DOHH2 (cell line): Measurements from ENCODE around the gene GBA3.

Source experiments
- H3F3A ChIP-seq: fragments of 200-600 bp; sonication (generic), shearing (Covaris generic); 2 replicates; pipeline ENCODE4 v1.6.0; 2016; ENCODE audit warnings: antibody characterized with exemption, mild to moderate bottlenecking; ENCODE audit not compliant: control insufficient read depth, insufficient read depth
- H3K27ac ChIP-seq: fragments of 200-600 bp; sonication (generic); 2 replicates; pipeline ENCODE4 v1.5.1; 2014; ENCODE audit warnings: low read depth, mild to moderate bottlenecking, low read length, moderate library complexity
- H3K27me3 ChIP-seq: fragments of 200-600 bp; sonication (generic); 2 replicates; pipeline ENCODE4 v1.6.1; 2014; ENCODE audit warnings: mild to moderate bottlenecking, low read length, mixed read lengths; ENCODE audit not compliant: control insufficient read depth
- H3K36me3 ChIP-seq: fragments of 200-600 bp; sonication (generic); 2 replicates; pipeline ENCODE4 v1.6.1; 2014; ENCODE audit warnings: mild to moderate bottlenecking, low read length, moderate library complexity, mixed read lengths; ENCODE audit not compliant: control insufficient read depth
- H3K4me1 ChIP-seq: fragments of 200-600 bp; sonication (generic); 2 replicates; pipeline ENCODE4 v1.6.1; 2014; ENCODE audit warnings: mild to moderate bottlenecking, low read length, mixed read lengths; ENCODE audit not compliant: control insufficient read depth
- H3K4me2 ChIP-seq: fragments of 200-600 bp; sonication (generic); 2 replicates; pipeline ENCODE4 v1.6.0; 2014; ENCODE audit warnings: mild to moderate bottlenecking, low read length, moderate library complexity
- H3K4me3 ChIP-seq: fragments of 200-600 bp; sonication (generic); 2 replicates; pipeline ENCODE4 v1.5.1; 2014; ENCODE audit warnings: mild to moderate bottlenecking, low read length, mixed read lengths
- H3K79me2 ChIP-seq: fragments of 200-600 bp; sonication (generic); 2 replicates; pipeline ENCODE4 v1.6.1; 2014; ENCODE audit warnings: mild to moderate bottlenecking, low read length, mixed read lengths; ENCODE audit not compliant: control insufficient read depth
- H3K9me2 ChIP-seq: fragments of 200-600 bp; sonication (generic); replicated peaks from 2 replicates; pipeline ENCODE4 v1.6.1; 2014; ENCODE audit warnings: mild to moderate bottlenecking, low read length, mixed read lengths; ENCODE audit not compliant: control insufficient read depth
- H3K9me3 ChIP-seq: fragments of 200-600 bp; sonication (generic); 2 replicates; pipeline ENCODE4 v1.6.1; 2014; ENCODE audit warnings: antibody characterized with exemption, low read length, mixed read lengths; ENCODE audit not compliant: control insufficient read depth, insufficient read depth
- H4K20me1 ChIP-seq: fragments of 200-600 bp; sonication (generic); 2 replicates; pipeline ENCODE4 v1.6.0; 2014; ENCODE audit warnings: low read depth, mild to moderate bottlenecking, antibody characterized with exemption, low read length, moderate library complexity; ENCODE audit not compliant: control insufficient read depth, insufficient read depth
- CTCF ChIP-seq: fragments of 200-600 bp; sonication (generic); IDR thresholded peaks from one replicate; pipeline ENCODE4 v1.5.1; 2014; ENCODE audit warnings: antibody characterized with exemption, mild to moderate bottlenecking, low read depth, low read length; ENCODE audit not compliant: poor library complexity, severe bottlenecking
- EZH2phosphoT487 ChIP-seq: fragments of 200-600 bp; sonication (generic); IDR thresholded peaks from 2 replicates; pipeline ENCODE4 v1.6.1; 2017; ENCODE audit warnings: borderline replicate concordance, mild to moderate bottlenecking, antibody characterized with exemption, low read length, moderate library complexity, mixed read lengths

The GBA3 gene

GRCh38 chr4:22692736-22693135, at the start of gene GBA3:
Gene GBA3 (plus strand): TSS chr4:22692937.
- Histone ChIP-seq H3K4me2 (no peak within 1 kb of the TSS), H3K79me2 (no peaks in the 10 kb centered on the region), H3K4me3 (no peak within 1 kb of the TSS), H3K27ac (no peak within 1 kb of the TSS), H3F3A (no peaks in the 10 kb centered on the region), H3K4me1 (no peaks in the 10 kb centered on the region), H3K36me3 (no peaks in the 10 kb centered on the region), H3K9me2 (no peaks in the 10 kb centered on the region), H4K20me1 (no peaks in the 10 kb centered on the region), H3K9me3 (no peaks in the 10 kb centered on the region), H3K27me3 (no peaks in the 10 kb centered on the region)
- TF ChIP-seq CTCF (no peak), EZH2phosphoT487 (no peak)

- no peaks in the 10 kb centered on the region for H3K36me3 ChIP-seq
These were observed 48.8 kb upstream of the GBA3 start for GRCh38 chr4:22643952-22644351.

GRCh38 chr4:22645481-22646182, 47.1 kb upstream of the GBA3 start:
- no peaks in the 10 kb centered on the region for H3K79me2 ChIP-seq
- H3K27me3 ChIP-seq: no peaks in the 10 kb centered on the region
- H3K36me3 ChIP-seq: no peaks in the 10 kb centered on the region
- H3K9me3 ChIP-seq: no peaks in the 10 kb centered on the region
- no peak overlapping the region for H3K4me2 ChIP-seq
- H4K20me1 ChIP-seq: no peaks in the 10 kb centered on the region
- no peak overlapping the region for H3K4me3 ChIP-seq
- no peaks in the 10 kb centered on the region for H3F3A ChIP-seq
- no peaks in the 10 kb centered on the region for H3K9me2 ChIP-seq
- TF ChIP-seq CTCF: no peak
- TF ChIP-seq EZH2phosphoT487: no peak
- no peak overlapping the region for H3K27ac ChIP-seq
- H3K4me1 ChIP-seq: no peaks in the 10 kb centered on the region

More at GRCh38 chr4:22643952-22644351, 48.8 kb upstream of the GBA3 start:
- Histone ChIP-seq H3K27ac (no peak overlapping the region), H3K9me2 (no peaks in the 10 kb centered on the region), H3K4me2 (no peak overlapping the region), H3K4me3 (no peak overlapping the region), H3K9me3 (no peaks in the 10 kb centered on the region), H4K20me1 (no peaks in the 10 kb centered on the region), H3K79me2 (no peaks in the 10 kb centered on the region), H3K4me1 (no peaks in the 10 kb centered on the region), H3F3A (no peaks in the 10 kb centered on the region), H3K27me3 (no peaks in the 10 kb centered on the region)
- TF ChIP-seq EZH2phosphoT487 (no peak), CTCF (no peak)
